ENCODE measurements around the gene HTATSF1. TPM values are rescaled to one million over a fixed set of nuclear protein-coding genes. Genes with fewer than 3 reads are reported as not detected.
A peak's percentile ranks its signal among the peaks of the same experiment; 100 is the strongest.

HTATSF1 gene
- total RNA-seq, 4 donors from 2014 or later: 60.1 to 91.7 (median 80.9) TPM

DNA sequence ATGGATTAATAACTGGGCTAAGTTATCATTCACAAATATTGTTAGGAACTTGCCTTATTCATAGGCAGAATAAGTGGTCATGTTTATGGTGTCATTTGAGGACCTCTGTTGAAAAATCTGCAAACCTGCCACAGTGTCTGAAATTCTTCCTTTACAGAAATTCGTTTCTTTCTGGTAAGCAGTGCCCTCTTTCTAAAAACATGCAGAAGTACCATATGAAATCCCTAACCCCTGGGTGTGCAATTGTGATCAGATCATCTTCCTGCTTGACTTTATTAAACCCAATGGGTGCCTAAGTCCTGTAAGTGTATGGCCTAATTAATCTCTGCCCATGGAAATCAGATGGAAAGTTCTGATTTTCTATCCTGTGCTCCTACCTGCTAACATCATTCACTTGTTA, 4.4 kb upstream of the HTATSF1 start:
- no peak for TF ChIP-seq POLR2A (IDR thresholded peaks at IDR 0.05)
- TF ChIP-seq, protein P1, sequence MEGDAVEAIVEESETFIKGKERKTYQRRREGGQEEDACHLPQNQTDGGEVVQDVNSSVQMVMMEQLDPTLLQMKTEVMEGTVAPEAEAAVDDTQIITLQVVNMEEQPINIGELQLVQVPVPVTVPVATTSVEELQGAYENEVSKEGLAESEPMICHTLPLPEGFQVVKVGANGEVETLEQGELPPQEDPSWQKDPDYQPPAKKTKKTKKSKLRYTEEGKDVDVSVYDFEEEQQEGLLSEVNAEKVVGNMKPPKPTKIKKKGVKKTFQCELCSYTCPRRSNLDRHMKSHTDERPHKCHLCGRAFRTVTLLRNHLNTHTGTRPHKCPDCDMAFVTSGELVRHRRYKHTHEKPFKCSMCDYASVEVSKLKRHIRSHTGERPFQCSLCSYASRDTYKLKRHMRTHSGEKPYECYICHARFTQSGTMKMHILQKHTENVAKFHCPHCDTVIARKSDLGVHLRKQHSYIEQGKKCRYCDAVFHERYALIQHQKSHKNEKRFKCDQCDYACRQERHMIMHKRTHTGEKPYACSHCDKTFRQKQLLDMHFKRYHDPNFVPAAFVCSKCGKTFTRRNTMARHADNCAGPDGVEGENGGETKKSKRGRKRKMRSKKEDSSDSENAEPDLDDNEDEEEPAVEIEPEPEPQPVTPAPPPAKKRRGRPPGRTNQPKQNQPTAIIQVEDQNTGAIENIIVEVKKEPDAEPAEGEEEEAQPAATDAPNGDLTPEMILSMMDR (IDR thresholded peaks at IDR 0.05): peak in 1 of 6 experiments; percentile 22
- intact Hi-C loops (cut with DNase I): no loop called here
- DNase-seq: no peak

DNA sequence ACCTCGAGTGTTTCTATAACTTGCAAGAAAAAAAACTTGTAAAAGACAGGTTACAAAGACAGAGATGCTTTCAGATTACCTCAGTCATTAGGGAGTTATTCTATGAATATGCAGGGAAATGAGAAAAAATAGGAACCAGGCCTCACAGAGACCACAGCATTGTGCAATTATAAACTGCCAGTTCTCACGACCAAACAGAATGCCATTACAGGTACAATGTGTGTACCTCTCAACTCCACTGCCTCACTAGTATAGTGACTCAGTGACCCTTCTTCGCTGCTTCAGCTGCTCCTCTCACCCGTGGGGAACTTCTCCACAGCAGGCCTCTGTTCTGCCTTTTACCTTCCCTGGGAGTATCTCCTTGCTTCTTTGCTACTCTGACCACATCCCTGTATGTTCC, 2.3 kb upstream of the HTATSF1 start:
- no peaks in the 10 kb centered on the region for H3K9me3 ChIP-seq
- no peak overlapping the region for H3K4me3 ChIP-seq (replicated peaks in 1 of 3)
- intact Hi-C loops (cut with DNase I): no loop called here
- H3K4me1 ChIP-seq: peaks cover 0 to 3% of the 10 kb centered on the region in 2 donors
- WGBS, 2 donors: 84 to 85% methylated on average over 4 of the region's 4 CpGs
- no peak overlapping the region for H3K27ac ChIP-seq
- no peaks in the 10 kb centered on the region for H3K27me3 ChIP-seq
- no peak for TF ChIP-seq POLR2A (IDR thresholded peaks at IDR 0.05)
- TF ChIP-seq, protein P1 (IDR thresholded peaks at IDR 0.05): no peak
- no peak for DNase-seq
- no peaks in the 10 kb centered on the region for H3K36me3 ChIP-seq

More for the DNA sequence above, 4.4 kb upstream of the HTATSF1 start:
- H3K4me3 ChIP-seq (replicated peaks in 1 of 3): no peak overlapping the region
- H3K9me3 ChIP-seq: no peaks in the 10 kb centered on the region
- no peaks in the 10 kb centered on the region for H3K27me3 ChIP-seq
- no peaks in the 10 kb centered on the region for H3K36me3 ChIP-seq
- H3K27ac ChIP-seq: no peak overlapping the region
- H3K4me1 ChIP-seq: peaks cover 0 to 3% of the 10 kb centered on the region in 2 donors
- WGBS, 2 donors: 33 to 38% methylated on average over 1 of the region's 1 CpG

DNA sequence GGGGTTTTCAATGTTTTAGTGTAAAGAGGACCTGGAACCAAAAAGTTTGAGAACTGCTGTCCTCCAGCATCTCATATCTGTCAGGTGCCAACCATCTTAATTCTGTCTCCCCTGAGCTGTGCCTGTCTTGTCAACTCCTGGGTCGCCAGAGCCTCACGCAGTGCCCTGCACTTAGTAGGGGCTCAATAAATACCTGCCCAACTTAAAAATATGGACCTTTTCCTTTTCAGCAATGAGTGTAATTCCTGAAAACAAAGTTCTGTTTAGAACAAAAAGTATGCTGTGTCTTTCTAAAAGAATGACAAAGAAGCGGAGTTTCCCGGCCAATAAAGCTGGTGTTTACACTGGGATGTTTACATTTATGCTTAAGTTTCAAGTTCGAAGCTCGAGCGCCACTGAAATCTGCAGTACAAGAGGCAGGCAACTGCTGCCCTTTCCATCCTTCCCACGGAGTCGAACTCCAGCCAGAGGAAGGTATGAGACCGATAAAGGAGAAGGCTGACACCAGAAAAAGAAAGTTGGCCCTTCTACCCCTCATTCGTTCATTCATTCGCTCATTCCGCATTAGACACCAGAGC, 1.1 kb upstream of the HTATSF1 start:
- Histone ChIP-seq H3K4me3 (replicated peaks in 1 of 3) (peak overlapping the region; percentile 23 to 70 (median 49)), H3K27ac (peak overlapping the region; percentile 79 to 96 (median 90)), H3K4me1 (peaks cover 0 to 3% of the 10 kb centered on the region in 2 donors), H3K27me3 (no peaks in the 10 kb centered on the region), H3K36me3 (no peaks in the 10 kb centered on the region), H3K9me3 (no peaks in the 10 kb centered on the region)
- DNase-seq: no peak
- TF ChIP-seq, protein P1 (IDR thresholded peaks at IDR 0.05): no peak
- no peak for TF ChIP-seq POLR2A (IDR thresholded peaks at IDR 0.05)
- 3 to 4% methylated on average over 7 to 10 of the region's 13 CpGs for WGBS, 2 donors
- intact Hi-C loops (cut with DNase I): no loop called here

DNA sequence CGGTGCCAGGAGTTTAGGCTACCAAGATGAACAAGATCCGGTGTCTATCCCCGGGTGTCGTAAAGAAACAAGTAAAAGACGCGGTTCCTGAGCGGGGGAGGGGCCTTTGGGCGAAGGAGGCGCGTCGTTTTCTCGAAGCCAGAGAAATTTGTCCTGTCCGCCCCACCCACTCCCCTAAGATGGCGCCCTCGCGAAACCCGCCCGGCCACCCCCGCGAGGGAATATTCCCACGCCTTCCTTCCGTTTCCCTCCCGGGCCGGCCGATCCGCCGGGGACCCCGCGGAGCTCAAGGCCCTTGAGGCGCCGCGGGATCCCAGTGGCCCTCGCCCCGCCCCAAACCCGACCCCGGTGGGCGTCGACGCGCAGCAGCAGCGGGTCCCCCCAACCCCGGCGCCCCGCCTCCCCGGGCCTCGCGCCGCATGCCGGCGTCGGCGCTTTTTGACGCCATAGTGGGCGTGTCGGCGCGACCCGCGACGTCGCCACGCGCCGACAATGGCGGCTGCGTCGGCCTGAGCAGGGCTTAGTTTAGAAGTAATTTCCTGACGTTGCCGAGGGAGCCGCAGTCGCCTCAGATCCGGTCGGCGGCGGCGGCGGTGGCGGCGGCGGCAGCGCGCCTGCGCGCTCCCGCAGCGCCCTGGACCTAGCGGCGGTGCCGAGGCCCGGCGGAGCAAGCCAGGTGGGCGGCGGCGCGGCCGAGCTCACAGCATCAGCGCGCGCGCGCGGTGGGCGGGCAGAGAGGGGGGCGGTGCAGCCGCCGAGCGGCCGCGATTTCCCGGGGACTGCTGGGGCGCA, 432 bp upstream of the HTATSF1 start:
- 0% methylated on average over 12 of the region's 111 CpGs; no CpG with 5 or more reads in 1 of the 2 donors for WGBS, 2 donors

More for the DNA sequence above, 432 bp upstream of the HTATSF1 start:
- DNase-seq: peak; percentile 85 to 87
- Histone ChIP-seq H3K4me3 (replicated peaks in 1 of 3) (peak overlapping the region; percentile 49 to 70 (median 64)), H3K9me3 (no peaks in the 10 kb centered on the region), H3K27me3 (no peaks in the 10 kb centered on the region), H3K36me3 (peaks cover 0 to 3% of the 10 kb centered on the region in 2 donors), H3K4me1 (peaks cover 0 to 3% of the 10 kb centered on the region in 2 donors), H3K27ac (peak overlapping the region; percentile 79 to 96 (median 90))
- peak in 1 of 2 donors; percentile 52 for TF ChIP-seq POLR2A (IDR thresholded peaks at IDR 0.05)
- TF ChIP-seq, protein P1 (IDR thresholded peaks at IDR 0.05): no peak
- intact Hi-C loops (cut with DNase I): no loop called here

All from thyroid gland (tissue), 4 donors.